Dedifferentiated amniotic fluid mesenchymal stem cell (primary cell): ENCODE results near the gene SRRD.
"Not testable (repeated sequence)": the region's sequence is repeated elsewhere in the genome, so short reads cannot be mapped to it uniquely, and the experiment has no call there.

Experiments used
- DNase-seq: peaks from one replicate; pipeline ENCODE4 v3.0.0-alpha.2; 2016; ENCODE audit errors: extremely low spot score

The SRRD gene

DNA sequence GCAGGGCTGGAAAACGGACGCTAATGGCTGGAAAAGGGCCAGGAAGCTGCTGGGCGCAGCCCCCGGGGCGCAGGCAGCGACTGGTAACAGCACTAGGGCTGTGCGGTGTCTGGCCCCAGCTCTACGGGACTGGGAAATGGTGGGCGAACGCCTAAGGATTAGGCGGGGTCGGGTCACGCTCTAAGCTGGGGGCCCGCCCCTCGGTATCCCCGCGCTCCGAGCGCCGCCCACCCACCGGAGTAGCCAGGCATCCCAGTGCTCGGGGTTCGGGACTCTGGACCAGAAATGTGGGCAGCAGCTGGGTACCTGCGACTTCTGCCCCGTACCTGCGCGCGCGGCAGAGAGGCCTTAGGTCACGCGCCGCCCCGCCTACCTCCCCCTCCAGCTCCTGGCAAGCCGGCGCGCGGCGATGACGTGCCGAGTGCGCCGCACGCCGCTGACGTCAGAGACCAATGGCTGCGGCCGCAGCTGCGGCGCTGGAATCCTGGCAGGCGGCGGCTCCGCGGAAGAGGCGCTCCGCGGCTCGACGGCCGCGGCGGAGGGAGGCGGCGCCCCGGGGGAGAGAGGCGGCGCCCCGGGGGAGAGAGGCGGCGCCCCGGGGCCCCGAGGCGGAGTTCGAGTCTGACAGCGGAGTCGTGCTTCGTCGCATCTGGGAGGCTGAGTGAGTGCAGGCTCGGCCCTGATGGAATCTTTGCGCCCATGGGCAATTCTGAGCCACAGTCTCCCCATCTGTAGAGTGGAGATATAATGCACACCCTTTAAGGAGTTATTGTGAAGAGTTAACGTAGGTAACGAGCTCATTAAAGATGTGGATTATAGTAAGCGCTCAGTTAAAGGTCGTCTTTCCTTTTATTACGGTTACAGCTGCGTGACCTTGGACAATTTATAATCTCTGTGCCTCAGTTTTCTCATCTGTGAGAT is at the start of gene SRRD, which contains the start of gene HPS4:
Gene SRRD (plus strand): TSS at position 439 of the 921 bp plus-strand sequence. CDS start 14 bp downstream, at position 453.
Gene HPS4 (minus strand): TSS at position 345 of the 921 bp plus-strand sequence. CDS start 2,021 bp downstream, outside the sequence.
- DNase-seq: peak; percentile 78

- DNase-seq: no peak
Measured at GRCh38 chr22:26435327-26436093, 48.2 kb upstream of the SRRD start.

DNA sequence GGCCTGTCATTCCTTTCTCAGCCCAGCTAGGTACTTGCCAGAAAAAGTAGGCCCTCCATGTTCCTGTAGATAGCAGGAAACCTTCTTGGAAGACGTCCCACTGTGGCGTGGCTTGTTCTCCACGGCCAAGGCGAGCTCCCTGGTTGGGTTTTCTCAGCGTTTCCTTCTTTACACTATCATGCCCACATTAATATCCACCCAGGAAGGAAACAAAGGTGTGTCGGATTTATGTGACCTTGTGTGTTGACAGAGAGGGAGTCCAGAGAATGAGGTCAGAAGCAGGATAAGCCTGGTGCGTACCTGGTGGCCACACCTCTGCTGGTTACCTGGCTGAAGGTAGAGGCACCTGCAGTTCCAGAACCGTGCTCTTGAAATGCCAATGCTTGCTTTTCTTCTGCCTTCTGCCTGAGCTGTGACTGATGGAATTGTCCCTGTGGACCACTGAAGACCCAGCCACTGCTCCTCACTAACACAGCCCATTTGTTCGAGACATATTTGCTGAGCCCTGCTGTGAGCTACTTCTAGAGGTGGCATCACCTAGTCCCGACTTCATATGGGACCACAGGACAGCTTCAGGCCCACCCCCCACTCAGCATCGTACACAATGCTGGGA is 46.7 kb upstream of the SRRD start:
- DNase-seq: no peak

GRCh38 chr22:26437694-26438392 is 45.8 kb upstream of the SRRD start:
- no peak for DNase-seq

GRCh38 chr22:26438776-26439175 is 44.9 kb upstream of the SRRD start:
- not testable (repeated sequence) for DNase-seq

DNA sequence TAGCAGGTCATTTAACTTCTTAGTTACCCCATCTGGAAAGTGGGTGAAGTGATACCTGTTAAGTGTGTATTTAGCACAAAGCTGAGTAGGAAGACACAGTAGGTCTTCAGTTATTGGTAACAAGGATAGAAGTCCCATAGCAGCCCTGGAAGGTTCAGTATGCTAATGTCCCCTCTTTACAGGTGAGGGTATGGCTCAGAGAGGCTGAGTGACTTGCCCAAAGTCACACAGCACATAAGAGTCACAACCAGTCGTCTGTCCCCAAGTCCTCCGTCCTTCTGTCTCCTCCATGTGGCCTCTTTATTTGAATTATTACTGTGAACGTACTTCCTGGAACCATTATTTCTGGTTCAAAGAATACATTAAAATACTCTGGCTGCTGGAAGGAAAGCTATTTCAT is 44.1 kb upstream of the SRRD start:
- no peak for DNase-seq

DNA sequence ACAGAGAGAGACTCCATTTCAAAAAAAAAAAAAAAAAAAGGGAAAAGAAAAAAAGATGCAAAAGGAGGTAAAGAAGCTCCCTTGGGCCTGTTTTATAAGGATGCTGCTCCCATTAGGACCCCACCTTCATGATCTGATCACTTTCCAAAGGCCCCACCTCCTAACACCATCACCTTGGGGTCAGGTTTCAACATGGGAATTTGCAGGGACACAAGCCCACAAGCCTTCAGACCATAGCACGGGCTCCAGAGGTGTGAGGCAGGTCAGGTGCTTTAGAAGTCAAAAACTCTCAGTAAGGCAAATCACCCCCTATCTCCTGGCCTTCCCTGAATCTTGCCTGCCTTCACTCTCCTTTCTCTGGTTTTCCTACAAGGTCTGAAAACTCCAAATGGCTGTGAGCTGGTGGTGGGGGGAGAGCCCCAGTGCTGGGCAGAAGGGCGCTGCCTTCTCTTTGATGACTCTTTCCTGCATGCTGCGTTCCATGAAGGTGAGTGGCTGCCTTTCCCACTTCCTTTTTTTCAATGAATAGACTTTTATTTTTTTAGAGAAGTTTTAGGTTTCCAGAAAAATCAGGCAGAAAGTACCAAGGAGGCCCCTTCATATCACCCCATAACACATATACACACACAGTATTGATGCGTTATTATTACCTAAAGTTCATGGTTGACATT is 41.5 kb upstream of the SRRD start:
- DNase-seq: no peak

DNA sequence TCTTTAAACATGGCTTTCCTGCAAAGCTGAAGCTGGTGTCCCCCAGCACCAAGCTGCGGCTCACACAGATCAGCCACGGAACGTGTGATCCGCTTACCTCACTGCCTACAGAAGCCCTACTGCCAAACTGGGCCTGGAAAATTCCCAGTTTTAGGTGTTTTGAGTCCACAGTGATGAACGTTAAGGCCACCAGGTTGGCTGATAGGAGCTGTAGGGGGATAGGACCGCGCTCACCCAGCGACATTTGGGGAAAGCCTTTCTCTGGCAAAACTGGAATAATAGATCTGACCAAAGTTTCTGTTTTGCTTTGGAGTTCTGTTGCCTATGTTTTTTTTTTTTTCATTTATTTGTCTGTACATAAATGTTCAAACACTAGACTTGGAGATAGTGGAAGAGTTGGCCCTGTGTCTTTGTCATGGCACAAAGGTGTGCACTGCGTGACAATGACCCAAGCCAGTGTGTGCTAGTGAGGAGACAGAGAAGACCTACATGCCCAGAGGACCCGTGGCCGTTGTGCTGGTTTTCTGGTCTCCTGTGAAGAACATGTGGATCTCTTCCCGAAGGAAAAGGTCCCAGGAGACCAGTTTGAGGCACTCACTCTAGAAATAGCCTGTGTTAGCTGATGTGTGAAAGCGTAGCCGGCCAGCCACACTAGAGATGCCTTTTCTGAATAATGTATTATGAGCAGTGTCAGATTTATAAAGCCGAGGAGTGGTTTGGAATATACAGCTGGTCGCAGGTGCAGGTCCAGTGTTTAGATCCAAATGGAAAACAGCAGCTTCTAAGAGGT is 39.6 kb upstream of the SRRD start:
- DNase-seq: no peak

DNA sequence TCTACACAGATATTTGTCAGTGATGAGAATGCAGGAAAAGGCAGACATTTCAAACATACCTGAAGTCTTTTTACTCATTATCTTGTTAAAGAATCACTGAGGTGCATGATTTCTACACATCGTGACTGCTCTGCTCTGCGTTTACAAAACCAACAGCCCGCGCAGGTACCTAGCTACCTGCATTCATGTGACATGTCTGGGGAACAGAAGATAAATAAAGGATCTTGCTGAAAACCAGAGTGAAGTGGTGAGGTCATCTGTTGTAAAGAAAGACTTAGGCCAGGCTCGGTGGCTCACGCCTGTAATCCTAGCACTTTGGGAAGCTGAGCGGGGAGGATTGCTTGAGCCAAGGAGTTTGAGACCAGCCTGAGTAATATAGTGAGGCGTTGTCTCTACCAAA is 38.9 kb upstream of the SRRD start:
- no peak for DNase-seq

DNA sequence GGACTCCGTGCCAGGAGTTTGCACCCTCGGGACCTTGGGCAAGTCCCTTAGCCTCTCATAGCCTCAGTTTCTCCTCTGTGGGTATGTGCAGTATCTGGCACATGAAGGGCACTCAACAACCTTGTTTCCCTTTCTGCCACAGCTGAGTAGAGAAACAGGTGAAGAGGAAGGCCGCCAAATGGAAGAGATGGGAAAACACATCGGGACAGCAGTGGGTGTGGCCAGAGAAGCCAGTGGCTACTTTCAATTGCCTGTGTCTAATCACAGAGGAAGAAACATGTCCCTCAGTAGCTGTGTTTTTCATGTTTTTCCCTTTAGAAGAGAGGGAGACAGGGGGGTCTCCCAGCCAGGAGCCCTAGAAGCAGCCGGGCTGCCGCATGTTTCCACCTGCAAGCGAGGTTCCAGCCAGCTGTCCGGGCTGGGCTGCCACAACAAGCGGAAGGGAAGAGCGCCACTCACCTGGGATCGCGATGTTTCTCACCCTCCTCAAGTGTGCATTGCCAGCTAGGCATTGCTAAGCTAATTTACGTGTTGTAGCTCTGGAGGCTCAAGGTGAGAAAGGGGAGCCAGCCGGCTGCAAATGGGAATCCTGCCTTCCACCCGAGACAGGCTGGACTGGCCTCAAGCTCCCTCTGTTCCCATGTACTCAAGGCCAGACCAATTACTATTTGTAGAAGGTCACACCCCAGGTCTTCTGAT is 38.0 kb upstream of the SRRD start:
- DNase-seq: no peak

GRCh38 chr22:26446808-26447515 is 36.7 kb upstream of the SRRD start:
- no peak for DNase-seq

- no peak for DNase-seq
Measured at GRCh38 chr22:26447584-26448329, 35.9 kb upstream of the SRRD start.

DNA sequence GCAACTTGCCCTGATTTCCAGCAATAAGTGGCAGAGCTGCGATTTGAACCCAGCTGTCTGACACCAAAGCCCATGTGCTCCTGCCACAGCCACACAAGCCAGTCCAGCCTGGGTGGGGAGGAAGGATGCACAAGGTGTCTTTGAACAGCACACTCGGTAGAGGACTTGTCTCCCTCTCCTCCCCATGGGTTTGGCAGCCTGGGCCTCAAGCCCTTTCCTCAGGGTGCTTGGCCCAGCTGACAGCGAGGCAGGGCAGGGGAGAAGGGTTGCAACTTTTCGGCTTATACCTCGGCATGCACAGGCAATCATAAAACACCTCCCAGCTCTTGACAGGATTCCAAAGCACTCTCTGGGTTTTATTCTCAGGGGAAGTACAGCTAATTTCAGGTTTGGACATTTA is 35.3 kb upstream of the SRRD start:
- DNase-seq: no peak

DNA sequence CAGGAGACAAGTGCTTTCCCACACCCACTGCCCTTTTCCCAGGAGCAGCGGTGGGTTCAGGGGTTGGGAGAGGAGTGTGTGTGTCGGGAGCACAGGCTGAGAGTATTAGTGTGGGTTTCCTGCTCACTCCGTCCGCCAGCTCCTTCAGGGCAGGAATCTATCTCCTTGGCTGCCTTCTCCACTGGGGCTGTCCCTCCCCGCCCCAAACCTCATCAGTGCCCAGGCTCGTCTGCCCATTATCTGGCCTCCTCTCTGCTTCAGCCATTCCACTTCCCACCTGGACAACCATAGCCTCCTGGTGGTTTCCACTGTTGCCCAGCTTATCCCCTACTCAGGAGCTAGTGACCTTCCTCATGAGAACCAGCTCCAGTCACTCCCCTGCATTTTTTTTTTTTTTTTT is 34.7 kb upstream of the SRRD start:
- no peak for DNase-seq

- no peak for DNase-seq
Measured at GRCh38 chr22:26450453-26451185, 33.1 kb upstream of the SRRD start.

GRCh38 chr22:26452236-26453016 is 31.3 kb upstream of the SRRD start:
- no peak for DNase-seq

DNA sequence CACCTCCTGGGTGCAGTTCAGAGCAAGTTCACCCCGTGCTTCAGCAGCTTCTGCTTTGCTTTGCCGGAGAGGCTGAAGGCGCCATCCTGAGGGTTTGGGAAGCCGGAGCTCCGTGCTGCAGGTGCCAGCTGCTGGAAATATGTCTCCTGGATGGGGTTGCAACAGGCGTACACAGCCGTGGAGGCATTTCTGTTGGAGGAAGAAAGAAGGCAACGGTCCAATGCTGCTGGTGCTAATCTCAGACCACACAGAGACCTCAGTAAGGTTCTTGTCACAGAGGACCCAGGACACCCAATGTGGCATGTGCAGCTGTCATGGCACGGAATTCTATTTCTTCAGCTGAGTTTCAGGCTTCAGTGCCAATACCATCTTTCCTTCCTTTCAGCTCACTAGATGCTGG is 30.5 kb upstream of the SRRD start:
- DNase-seq: no peak
